ENCODE results near the gene PLEKHA1.

DNA sequence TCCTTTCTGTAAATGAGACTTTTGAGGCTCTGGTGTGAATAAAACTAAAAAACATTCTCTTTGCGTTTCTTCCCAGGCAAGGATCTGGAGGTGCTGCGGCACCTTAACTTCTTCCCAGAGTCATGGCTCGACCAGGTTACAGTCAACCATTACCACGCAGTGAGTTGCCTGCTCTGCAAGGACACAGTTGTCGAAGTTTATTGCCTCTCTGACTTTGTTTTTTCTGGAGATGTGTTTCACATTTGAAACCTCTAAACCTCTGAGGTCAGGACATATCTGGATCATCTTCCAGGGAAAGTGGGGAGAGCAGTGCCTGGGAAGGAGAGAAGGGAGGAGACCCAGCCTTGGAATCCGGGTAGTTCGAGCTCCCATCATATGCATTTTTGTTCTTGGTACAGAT is 43.4 kb upstream of the PLEKHA1 start:
- no peak for TF ChIP-seq POLR2A (IDR thresholded peaks at IDR 0.05)
- TF ChIP-seq, protein P1, sequence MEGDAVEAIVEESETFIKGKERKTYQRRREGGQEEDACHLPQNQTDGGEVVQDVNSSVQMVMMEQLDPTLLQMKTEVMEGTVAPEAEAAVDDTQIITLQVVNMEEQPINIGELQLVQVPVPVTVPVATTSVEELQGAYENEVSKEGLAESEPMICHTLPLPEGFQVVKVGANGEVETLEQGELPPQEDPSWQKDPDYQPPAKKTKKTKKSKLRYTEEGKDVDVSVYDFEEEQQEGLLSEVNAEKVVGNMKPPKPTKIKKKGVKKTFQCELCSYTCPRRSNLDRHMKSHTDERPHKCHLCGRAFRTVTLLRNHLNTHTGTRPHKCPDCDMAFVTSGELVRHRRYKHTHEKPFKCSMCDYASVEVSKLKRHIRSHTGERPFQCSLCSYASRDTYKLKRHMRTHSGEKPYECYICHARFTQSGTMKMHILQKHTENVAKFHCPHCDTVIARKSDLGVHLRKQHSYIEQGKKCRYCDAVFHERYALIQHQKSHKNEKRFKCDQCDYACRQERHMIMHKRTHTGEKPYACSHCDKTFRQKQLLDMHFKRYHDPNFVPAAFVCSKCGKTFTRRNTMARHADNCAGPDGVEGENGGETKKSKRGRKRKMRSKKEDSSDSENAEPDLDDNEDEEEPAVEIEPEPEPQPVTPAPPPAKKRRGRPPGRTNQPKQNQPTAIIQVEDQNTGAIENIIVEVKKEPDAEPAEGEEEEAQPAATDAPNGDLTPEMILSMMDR (IDR thresholded peaks at IDR 0.05) = no peak
- TF ChIP-seq POLR2AphosphoS5 (IDR thresholded peaks at IDR 0.05) = no peak

Measured in stomach (tissue), 4 donors.